GM21717 (cell line): Measurements from ENCODE around the gene BTBD9.

Source experiments
- ATAC-seq: cut with Tn5 transposase; IDR thresholded peaks from one replicate; pipeline ENCODE4 v1.9.1; 2021; ENCODE audit warnings: mild to moderate bottlenecking, moderate library complexity; ENCODE audit not compliant: unreplicated experiment

The BTBD9 gene

DNA sequence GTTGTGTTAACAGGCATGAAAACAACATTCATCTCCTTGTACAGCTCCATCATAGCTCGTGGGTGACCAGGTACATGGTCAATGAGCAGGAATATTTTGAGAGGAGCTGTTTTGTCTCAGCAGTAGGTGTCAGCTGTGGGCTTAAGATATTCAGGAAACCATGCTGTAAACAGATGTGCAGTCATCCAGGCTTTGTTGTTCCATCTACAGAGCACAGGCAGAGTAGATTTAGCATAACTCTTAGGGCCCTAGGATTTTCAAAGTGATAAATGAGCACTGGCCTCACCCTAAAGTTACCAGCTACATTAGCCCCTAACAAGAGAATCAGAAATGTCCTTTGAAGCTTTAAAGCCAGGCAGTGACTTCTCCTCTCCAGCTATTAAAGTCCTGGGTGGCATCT is 154.2 kb downstream of the BTBD9 start:
- no peak for ATAC-seq

DNA sequence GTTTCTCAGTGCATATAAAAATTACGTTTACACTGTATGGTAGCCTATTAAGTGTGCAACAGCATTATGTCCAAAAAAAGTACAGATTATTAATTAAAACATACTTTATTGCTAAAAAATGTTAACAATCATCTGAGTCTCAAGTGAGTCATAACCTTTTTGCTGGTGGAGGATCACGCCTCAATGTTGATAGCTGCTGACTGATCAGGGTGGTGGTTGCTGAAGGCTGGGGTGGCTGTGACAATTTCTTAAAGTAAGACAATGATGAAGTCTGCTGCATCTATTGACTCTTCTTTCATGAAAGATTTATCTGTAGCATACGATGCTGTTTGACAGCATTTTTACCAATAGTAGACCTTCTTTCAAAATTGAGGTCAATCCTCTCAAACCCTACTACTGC is 155.1 kb downstream of the BTBD9 start:
- ATAC-seq: no peak

DNA sequence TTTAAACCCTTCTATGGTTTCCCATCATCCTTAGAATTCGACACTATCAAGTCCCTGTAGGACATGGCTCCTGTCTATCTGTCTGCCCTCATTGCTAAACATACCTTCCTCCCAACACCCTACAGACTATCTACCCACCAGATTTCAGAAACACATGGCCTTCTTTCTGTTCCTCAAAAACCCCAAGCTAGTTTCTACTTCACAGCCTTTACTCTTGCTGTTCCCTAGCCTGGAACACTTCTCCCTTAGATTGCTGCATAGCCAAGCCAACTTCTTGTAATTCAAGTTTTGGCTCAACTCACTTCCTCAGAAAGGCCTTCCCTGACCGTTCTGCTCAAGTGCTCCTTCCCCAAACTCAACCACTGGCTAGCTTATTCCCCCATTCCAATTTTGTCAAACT is 156.2 kb downstream of the BTBD9 start:
- ATAC-seq: no peak

DNA sequence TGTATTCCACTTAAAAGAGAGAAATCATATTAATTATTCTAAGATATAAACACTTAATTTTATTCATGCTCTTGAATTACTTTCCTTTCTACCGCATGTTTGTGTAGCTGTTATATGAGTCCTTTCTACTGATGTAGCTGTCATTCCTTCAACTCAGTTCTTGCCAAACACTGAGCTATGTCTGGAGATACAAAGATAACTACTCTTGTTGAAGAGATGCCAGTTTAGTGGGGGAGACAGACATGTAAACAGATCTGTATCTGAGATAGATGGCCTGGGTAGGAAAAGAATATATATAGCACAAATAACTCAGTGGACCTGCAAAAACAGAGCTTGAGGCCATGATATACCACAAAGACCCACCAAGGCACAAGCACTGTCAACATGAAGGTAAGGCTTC is 157.3 kb downstream of the BTBD9 start:
- no peak for ATAC-seq

DNA sequence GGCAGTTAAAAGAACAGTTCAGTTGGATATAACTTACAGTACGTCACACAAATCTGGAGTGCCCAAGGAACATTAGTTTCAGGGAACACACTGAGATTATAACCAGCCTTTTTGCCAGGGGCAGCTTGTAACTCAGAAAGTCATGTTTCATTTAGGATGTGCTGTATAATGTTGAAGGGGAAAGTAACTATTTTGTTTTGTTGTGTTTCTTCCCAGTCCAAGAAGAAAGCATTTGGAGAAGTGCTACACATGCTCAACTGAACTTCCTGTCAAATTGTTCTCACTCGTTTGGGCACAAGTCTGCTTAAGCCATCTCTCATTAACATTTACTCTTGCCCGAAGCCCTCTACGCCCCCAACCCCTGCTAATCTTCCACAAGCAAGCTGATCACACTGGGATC is 157.9 kb downstream of the BTBD9 start:
- ATAC-seq: no peak

DNA sequence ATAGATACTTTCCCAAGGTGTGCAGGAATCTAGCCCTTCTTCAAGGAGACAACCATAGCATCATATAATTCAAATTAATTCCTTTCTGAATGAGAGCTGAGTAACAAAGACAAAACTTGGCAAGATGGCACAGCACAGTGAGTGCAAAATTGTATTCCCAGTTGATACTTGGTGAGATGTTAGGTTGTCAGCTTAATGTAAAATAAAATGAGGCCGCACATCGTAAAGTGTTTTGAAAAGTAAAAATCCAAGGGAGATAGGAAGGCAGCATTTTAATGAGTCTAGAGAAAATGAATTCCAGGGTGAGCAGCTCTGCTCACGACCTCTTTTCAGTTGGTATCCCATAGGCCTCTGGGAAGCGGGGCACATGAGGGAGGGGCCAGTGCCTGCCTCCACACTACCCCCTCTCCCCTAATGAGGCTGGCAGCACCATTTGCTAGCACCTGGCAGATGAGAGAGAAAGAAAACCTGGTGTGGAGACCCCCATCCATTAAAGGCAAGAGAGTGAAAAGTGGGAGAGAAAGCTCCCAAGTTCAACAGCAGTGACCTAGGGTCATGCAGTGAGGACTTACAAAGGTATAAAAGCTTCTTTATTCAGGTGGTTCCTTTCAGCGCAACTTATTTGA is 158.4 kb downstream of the BTBD9 start:
- no peak for ATAC-seq

DNA sequence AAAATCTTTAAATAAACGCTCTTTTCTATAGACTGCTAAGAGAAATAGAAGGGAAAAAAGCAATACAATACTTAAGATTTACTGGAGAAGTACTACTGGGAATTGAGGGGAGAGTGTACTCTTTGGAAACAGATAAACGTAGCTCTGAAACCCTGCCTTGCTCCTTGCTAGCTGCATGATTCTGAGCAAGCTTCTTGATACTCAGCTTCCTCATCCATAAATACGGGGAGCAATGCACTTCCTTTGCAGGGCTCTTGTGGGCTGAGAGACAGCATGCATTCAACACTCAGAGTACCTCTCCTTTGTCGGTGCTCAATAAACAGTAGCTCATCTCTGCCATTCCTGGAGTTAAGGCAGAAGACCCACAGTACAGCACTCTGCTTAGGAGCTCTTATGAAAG is 159.7 kb downstream of the BTBD9 start:
- ATAC-seq: no peak

DNA sequence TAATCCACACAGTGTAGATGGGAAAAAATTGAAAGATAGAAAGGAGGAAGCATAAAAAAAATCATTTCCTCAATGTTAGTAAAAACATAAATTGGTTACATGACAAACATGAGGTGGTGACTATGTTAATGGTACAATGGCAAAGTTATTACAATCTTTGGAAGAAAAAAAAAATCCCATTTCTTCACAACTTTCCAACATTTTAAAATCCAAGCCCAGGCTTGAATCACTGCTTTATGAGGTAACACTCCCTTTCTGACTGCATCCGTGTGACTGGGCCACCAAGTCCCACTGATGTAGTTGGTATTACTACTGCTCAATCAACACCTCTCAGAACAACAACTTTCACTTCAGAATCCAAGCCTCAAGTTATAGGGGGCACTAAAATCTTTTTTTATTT is 160.4 kb downstream of the BTBD9 start:
- no peak for ATAC-seq

DNA sequence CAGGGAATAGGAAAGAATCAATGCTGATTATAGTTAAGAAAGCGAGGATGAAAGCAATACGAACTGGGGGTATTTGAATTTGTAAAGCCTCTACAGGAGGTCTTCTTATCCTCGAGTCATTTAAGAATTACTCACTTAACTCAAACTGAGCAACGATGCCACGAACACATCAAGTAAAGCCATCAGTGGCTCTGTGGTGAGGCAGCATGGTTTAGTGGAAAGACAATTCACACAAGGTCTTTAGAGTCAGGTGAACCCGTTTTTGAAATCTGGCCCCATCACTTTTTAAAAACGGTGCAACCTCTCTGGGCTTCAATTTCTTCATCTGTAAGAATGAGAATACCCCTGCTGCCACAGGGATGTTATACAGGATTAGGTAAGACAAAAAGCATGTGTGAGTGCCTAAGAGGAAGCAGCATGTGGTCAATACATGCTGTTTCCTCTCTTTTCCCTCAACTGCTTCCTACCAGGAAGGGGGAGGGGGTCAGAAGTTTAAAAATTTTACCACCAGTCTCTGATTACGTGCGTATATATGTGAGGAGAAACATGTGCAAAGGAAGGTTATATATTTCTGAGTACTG is 162.0 kb downstream of the BTBD9 start:
- no peak for ATAC-seq

DNA sequence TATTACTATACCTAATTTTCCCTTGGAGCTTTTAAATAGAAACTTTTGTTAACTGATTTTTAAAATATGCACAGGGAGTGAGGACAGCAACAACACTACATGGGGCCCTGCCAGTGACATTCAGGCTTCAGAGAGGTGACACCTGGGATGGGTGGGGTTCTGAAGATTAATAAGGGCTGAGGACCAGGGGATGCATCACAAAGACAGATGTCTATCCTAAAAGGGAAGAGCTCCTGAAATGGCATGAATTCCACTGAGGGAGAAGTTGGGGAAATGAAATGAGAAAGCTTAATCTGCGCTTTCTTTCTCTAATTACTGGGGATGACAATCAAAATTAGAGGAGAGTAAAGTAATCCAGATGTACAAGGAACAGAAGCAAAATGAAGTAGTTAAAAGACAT is 162.8 kb downstream of the BTBD9 start:
- ATAC-seq: no peak

DNA sequence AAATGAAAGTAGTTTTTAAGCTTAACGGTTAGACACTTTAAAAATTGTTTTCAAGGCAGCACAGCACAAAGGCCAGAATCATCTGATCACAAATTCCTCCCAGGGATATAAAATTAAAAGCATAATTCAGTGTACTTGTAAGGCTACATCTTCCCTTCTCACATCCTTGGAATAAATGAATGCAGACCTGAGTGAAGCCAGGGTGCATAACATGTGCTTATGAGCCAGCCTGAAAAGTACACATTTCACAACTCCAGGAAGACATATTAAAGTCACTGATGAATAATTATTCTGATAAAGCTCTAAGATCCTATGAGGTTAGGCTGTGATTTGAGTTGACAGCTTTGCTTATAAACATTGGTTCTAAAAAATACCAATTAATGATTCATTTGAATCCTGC is 163.6 kb downstream of the BTBD9 start:
- no peak for ATAC-seq

DNA sequence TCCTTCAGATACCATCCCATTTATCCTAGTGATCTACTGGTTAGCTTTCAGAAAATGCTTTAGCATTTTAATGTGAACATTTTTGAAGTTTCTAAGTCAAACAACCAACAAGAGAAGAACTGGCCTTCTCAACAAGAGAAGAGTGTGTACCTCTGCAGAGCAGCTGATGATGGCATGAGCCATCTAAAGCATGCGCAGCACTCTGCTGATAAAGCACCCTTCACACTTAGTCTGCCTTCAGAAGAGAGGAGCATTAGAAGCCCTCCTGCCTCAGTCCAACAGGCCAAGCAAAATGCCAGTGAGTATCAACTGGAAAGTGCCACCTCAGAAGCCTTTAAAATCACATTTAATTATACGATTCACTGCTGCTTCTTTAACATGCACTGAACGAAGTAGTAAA is 169.2 kb downstream of the BTBD9 start:
- no peak for ATAC-seq

DNA sequence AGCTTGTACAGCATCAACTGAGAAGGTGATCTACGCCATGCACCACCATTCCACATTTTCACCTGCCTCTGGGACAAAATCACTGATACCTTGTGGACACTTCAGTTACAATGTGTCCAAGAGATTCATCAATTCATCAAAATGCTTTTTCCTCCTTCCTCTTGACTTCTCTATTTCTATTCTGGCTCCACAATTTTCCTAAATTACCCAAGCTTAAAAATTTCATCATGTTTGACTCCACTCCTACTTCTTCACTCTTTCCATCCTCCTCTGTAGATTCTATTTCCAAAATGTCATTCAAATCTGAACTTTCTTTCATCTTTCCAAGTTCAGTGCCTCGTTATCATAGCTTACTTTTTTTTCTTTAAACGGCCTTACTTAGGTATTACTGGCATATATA is 172.2 kb downstream of the BTBD9 start:
- no peak for ATAC-seq

DNA sequence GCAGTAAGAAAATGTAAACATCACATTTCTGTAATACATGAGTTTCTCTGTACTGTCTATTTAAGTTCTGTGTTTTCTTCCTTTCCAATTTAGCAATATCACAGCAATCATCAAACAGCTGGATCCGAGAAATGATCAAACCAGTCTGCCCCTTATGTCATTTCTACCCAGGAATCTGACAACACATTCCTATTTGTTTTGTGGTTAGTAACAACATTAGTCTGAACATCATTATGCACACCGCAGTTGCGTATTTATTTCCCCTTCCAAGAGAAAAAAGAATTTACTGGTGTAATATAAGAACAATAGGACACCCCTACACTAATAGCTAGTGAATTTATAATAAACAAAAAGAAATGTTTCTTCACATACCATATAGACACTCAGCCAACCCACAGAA is 179.5 kb downstream of the BTBD9 start:
- no peak for ATAC-seq

DNA sequence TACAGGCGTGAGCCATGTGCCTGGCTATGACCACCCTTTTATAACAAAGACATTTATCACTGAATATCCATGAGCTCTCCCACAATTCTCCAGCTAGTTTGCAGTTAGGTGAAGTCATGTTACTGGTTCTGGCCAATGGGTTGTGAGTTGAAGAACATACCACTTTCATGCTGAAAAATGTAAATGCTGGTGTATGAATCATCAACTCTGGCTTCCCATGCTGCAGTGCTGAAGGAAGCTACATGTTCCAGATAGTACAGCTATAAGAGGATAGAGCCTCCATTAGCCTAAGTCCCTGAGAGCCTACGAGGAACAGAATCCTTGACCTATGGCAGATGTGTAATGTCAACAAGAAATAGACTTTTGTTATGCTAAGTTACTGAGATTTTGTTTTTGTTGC is 180.4 kb downstream of the BTBD9 start:
- no peak for ATAC-seq

DNA sequence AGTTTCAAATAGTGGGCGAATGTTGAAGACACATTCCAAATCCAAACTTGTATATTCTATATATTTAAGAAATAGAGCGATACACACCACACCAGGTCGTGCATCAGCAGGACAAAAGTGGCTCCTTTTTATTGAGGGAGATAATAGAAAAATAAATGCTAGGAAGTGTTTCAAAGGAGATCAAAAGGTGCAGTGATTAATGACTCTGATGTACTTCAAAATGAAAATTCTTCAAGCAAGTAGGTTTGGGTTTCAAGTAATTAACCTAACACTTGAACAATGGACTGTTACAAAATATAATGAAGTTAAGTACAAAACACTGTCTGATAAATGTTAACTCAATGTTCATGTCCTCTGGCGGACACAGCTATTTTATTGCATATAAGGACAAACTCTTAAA is 185.9 kb downstream of the BTBD9 start:
- ATAC-seq: no peak

DNA sequence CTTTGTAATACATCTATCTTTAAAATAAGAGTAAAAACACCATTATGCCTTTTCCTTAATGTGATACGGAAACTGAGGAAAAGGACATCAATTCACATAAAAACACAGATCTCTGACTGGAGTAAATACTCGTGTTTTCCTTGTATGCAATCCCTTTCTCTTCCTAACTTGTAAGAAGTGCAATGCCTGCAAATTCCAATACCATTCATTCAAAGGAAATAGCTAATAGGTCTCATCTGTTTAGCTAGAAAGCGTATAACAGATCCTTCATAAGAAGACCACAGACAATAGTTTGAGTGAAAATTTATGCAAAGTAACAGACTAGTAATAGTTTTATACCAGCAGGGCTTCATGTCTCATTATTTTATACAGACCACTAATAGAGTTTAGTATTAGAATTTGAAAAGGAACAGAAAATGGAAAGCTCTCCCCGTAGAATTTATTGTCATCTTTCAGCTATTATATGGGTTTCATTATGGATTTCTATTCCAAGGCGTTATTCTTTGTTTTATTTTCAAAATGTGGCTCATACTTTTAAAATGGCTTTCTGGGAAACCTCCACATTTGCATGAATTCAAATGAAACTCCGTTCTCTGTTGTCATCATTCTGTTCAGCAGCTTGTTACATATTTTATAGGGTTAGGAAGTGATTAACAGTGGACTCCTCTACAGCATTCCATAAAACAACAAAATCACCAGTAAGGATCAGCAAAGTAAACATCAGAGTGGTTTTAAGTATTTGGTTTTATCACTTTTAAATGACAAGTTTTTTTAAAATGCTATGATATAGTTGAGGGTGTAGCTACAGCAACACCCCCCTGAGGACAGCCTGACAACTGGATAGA is 186.7 kb downstream of the BTBD9 start:
- ATAC-seq: no peak

DNA sequence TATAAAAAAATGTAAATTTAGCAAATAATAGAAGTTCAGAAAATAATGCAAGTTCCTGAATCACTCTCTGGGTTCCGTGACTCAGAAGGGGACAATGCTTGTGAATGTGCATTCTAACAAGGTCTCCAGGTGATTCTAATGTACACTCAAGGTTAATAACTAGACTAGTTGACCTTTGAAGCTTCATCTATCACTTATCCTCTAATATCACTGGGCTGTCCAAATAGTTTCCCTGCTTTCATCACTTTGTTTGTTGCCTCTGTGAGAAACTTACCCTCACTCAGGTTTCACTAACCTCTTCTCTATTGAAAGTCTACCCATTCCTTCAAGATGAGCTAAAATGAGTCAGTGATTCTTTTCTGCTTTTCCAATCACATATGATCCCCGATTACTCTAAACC is 189.0 kb downstream of the BTBD9 start:
- ATAC-seq: no peak

DNA sequence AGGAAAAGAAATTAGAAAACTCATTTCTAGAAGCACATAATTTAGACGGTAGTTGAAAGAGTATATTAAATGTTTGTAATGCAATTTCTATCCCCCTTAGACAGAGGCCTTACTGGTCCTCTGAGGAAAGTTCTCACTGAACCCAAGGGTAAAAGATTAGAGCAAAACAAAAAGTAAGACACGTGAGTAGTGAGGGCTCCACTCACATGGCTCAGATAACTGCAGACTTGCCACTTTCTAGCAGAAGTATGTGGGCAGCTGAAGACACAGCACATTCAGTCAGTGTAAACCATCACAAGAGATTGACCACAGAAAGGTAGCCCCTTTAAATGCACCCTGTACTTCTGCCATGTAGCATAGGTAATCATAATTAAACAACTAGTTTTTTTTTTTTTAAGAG is 193.8 kb downstream of the BTBD9 start:
- ATAC-seq: no peak

DNA sequence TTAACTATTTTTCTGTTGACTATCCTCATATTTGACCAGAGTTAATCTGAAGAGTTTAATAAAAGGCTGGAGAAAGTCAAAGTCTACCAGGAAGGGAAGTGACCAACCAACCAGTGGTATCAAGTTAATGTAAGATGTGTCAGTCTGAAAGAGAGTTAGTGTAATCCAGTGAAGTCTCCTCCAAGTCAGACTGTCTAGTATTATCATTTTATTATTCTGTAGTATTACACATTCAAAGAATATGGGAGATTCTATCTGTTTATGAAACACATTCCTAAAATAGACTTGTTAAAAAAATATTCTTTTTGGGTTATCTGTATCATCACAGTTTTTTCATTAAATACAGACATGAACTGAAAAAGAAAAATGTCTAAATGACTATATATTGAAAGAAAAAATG is 194.4 kb downstream of the BTBD9 start:
- no peak for ATAC-seq

DNA sequence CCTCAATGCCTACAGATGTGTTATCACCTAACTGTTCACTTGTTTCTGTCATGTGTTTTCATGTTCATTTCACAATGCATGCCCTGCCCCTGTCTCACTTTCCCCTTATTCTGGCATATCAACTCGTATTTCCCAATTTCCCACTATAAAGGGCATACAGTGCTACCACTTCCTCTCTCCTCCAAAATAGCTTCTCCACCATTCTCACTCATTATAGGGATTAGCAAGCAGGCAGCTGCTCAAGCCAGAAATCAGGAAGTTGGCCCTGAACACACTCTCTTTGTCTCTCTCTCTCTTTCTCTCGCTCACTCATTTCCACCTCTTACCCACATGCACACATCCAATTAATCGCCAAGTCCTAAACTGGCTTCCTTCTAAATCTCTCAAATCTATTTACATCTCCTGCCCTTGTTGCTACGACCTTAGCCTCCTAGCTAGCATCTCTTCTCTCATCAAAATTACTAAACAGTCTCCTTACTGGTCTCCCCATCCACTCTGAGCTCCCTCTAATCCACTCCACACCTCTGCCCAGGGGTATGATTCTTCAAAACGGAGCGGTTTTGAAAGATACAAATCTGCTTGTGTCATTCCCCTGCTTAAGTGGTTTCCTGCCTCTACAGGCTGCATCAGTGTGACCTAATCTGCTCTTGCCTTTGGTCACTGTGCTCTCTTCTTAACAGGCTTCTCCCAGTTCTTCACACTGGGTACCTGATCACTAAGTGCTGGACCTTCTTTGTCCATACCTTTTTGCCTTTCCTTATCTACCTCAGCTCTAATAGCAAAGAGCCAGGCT is 196.2 kb downstream of the BTBD9 start:
- no peak for ATAC-seq

DNA sequence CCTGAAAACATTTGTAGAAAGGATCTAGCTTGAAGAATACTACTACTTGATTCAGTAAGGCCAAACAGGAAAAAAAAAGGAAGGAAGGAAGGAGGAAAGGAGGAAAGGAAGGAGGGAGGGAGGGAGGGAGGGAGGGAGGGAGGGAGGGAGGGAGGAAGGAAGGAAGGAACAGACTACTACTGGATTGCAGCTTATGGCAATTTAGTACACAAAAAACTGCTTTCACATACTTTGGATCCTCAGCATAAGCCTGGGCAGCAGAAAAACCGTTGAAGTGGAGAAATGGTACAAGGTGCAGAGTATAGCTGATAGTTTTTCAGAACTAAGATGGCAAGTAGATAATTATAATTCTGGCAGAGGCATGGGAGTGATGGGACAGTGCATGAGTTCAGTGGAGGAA is 201.6 kb downstream of the BTBD9 start:
- ATAC-seq: no peak
